Spinal cord (tissue), 10 donors: ENCODE measurements around the gene ZNF512B. TPM values are rescaled to one million over a fixed set of nuclear protein-coding genes. Genes with fewer than 3 reads are reported as not detected.
"Not testable (repeated sequence)": the region's sequence is repeated elsewhere in the genome, so short reads cannot be mapped to it uniquely, and the experiment has no call there.

Experiments used
- DNase-seq, 6 donors: peaks; one replicate each; pipeline versions ENCODE4 v3.0.0 to v3.0.0-alpha.2; 2013 to 2015; ENCODE audit warnings: low spot score in 6 of 6, low read depth in 4 of 6
- H3K27ac ChIP-seq: one replicate; pipeline ENCODE4 v1.5.1; 2013; ENCODE audit warnings: low read depth, low read length, control low read depth
- H3K27me3 ChIP-seq: one replicate; pipeline ENCODE4 v1.6.1; 2013; ENCODE audit warnings: low read length; ENCODE audit not compliant: control insufficient read depth, insufficient read depth
- H3K36me3 ChIP-seq: one replicate; pipeline ENCODE4 v1.6.1; 2013; ENCODE audit warnings: low read length; ENCODE audit not compliant: control insufficient read depth, insufficient read depth
- H3K4me1 ChIP-seq: one replicate; pipeline ENCODE4 v1.6.1; 2013; ENCODE audit warnings: low read length; ENCODE audit not compliant: control insufficient read depth, insufficient read depth
- H3K4me3 ChIP-seq: one replicate; pipeline ENCODE4 v1.5.1; 2013; ENCODE audit warnings: low read depth, low read length, control low read depth
- H3K9me3 ChIP-seq: one replicate; pipeline ENCODE4 v1.6.1; 2013; ENCODE audit warnings: low read length; ENCODE audit not compliant: control insufficient read depth, insufficient read depth
- WGBS: methylation state at CpG from one replicate; pipeline ENCODE4 v1.1.5; 2013; ENCODE audit warnings: missing lambda C conversion rate; ENCODE audit not compliant: insufficient coverage; 5-methylcytosine and 5-hydroxymethylcytosine counted together
- long read RNA-seq, 4 donors: transcript quantifications; one replicate each; lab custom pipeline, GENCODE V29; 2026
- polyA plus RNA-seq, 2 donors: library from polyadenylated mRNA; unstranded; fragments of 120-200 nt; gene quantifications; one replicate each; pipeline ENCODE4 v1.2.1, GENCODE V29; 2013; ENCODE audit not compliant: insufficient read length in 2 of 2
- total RNA-seq, 2 donors: library from RNA; depleted of rRNA in 1 of 2; stranded (reverse); fragments of 120-200 nt in 1 of 2; fragments of >200 nt in 1 of 2; gene quantifications; one replicate each; pipeline versions ENCODE4 v1.2.3 to v1.2.4, GENCODE V29; 2013 to 2014
- donor health status: healthy.

The ZNF512B gene
- total RNA-seq (10 to 100 TPM; 10.6 to 24.2 TPM), polyA plus RNA-seq (10 to 100 TPM; 43.7 to 44.7 TPM)
- long read RNA-seq, donor 1, full-length matches to known transcripts = 3 of 3 reads
- long read RNA-seq, donor 1, partial matches to known transcripts = 0 of 3 reads
- long read RNA-seq, donor 1, other reads (novel, unspliced or antisense) = 0 of 3 reads
- long read RNA-seq, donor 2, full-length matches to known transcripts = 2 of 2 reads
- long read RNA-seq, donor 2, partial matches to known transcripts = 0 of 2 reads
- long read RNA-seq, donor 2, other reads (novel, unspliced or antisense) = 0 of 2 reads
- long read RNA-seq, donor 3, full-length matches to known transcripts = 2 of 121 reads
- long read RNA-seq, donor 3, partial matches to known transcripts = 111 of 121 reads
- long read RNA-seq, donor 3, other reads (novel, unspliced or antisense) = 8 of 121 reads
- long read RNA-seq, donor 4, full-length matches to known transcripts = 2 of 2 reads
- long read RNA-seq, donor 4, partial matches to known transcripts = 0 of 2 reads
- long read RNA-seq, donor 4, other reads (novel, unspliced or antisense) = 0 of 2 reads

- Histone ChIP-seq H3K27me3 (no peaks in the 10 kb centered on the region), H3K36me3 (peaks cover 56% of the 10 kb centered on the region), H3K27ac (peak within 1 kb of the TSS; percentile 25), H3K4me1 (peaks cover 47% of the 10 kb centered on the region), H3K9me3 (no peaks in the 10 kb centered on the region), H3K4me3 (peak within 1 kb of the TSS; percentile 74)
- WGBS = 2% methylated on average over 32 of the region's 73 CpGs
- DNase-seq = peak in 2 of 6 donors; percentile 93 to 94
Observed at GRCh38 chr20:63969838-63970713, at the start of gene ZNF512B. Gene ZNF512B, minus strand, starts transcription at chr20:63969930. Its CDS starts 1,980 bp downstream, at chr20:63967950.

DNA sequence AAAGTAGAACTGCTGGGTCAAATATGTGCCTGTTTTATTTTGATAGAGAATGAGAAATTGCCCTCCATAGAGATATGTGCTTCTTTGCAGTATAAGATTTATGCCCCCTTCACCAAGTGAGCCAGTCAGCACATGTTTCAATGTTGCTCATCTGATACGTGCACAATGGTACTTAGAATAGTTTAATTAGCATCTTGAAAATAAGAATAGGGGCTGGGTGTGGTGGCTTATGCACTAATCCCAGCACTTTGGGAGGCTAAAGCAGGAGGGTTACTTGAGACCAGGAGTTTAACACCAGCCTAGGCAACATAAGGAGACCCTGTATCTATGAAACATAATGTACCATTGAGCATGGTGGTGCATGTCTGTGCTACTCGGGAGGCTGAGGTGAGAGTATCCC lies 45.9 kb upstream of the ZNF512B start:
- peaks cover 80% of the 10 kb centered on the region for H3K36me3 ChIP-seq
- H3K4me1 ChIP-seq = no peaks in the 10 kb centered on the region
- 100% methylated on average over 1 of the region's 2 CpGs for WGBS
- H3K9me3 ChIP-seq = no peaks in the 10 kb centered on the region
- DNase-seq = no peak
- H3K4me3 ChIP-seq = no peak overlapping the region
- no peak overlapping the region for H3K27ac ChIP-seq
- H3K27me3 ChIP-seq = no peaks in the 10 kb centered on the region

GRCh38 chr20:64012385-64013154 lies 42.8 kb upstream of the ZNF512B start:
- peaks cover 80% of the 10 kb centered on the region for H3K36me3 ChIP-seq
- H3K9me3 ChIP-seq, H3K4me1 ChIP-seq, H3K27ac ChIP-seq, H3K27me3 ChIP-seq, H3K4me3 ChIP-seq, DNase-seq: not testable (repeated sequence)
- WGBS = no CpG with 5 or more reads among the region's 20 CpGs

GRCh38 chr20:64011366-64011779 lies 41.6 kb upstream of the ZNF512B start:
- Histone ChIP-seq H3K36me3 (peaks cover 81% of the 10 kb centered on the region), H3K27ac (no peak overlapping the region), H3K4me3 (no peak overlapping the region), H3K27me3 (no peaks in the 10 kb centered on the region), H3K9me3 (no peaks in the 10 kb centered on the region), H3K4me1 (no peaks in the 10 kb centered on the region)
- no peak for DNase-seq
- 96% methylated on average over 16 of the region's 16 CpGs for WGBS

DNA sequence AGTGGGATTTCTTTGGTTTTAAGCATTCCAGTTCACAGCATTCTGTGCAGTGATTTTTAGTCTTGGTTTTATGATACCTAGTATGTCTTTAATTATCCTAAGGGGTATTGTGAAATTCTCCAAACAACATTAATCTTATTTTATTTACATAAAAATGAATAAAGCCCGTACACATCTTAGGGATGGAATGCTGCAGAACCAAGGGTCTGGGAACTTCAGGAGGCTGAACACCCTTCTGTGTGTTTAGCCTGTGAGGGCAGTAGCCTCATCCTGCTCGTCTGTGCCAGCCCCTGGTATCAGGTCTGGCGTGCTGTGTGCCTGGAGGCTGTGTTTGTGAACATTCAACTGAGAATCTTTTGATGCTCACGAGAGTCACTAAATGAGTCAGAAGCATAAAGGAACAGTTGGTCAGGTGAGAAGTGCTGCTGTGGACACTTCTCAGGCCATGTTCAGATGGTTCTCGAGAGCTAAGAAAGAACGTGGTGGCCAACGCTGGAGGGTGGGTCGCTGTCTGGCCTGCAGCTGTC lies 41.0 kb upstream of the ZNF512B start:
- 90% methylated on average over 7 of the region's 8 CpGs for WGBS
- no peak for DNase-seq
- Histone ChIP-seq H3K36me3 (peaks cover 81% of the 10 kb centered on the region), H3K27me3 (no peaks in the 10 kb centered on the region), H3K4me3 (no peak overlapping the region), H3K4me1 (no peaks in the 10 kb centered on the region), H3K27ac (no peak overlapping the region), H3K9me3 (no peaks in the 10 kb centered on the region)

- Histone ChIP-seq H3K27me3 (no peaks in the 10 kb centered on the region), H3K27ac (no peak overlapping the region), H3K9me3 (no peaks in the 10 kb centered on the region), H3K4me3 (no peak overlapping the region), H3K4me1 (no peaks in the 10 kb centered on the region), H3K36me3 (peaks cover 79% of the 10 kb centered on the region)
- no peak for DNase-seq
- WGBS = 95% methylated on average over 11 of the region's 13 CpGs
Observed at GRCh38 chr20:64009811-64010387, 40.2 kb upstream of the ZNF512B start.

GRCh38 chr20:64006902-64007301 lies 37.2 kb upstream of the ZNF512B start:
- H3K4me3 ChIP-seq = no peak overlapping the region
- no peak for DNase-seq
- no peaks in the 10 kb centered on the region for H3K27me3 ChIP-seq
- H3K4me1 ChIP-seq = no peaks in the 10 kb centered on the region
- 90% methylated on average over 2 of the region's 3 CpGs for WGBS
- peaks cover 80% of the 10 kb centered on the region for H3K36me3 ChIP-seq
- no peaks in the 10 kb centered on the region for H3K9me3 ChIP-seq
- no peak overlapping the region for H3K27ac ChIP-seq

DNA sequence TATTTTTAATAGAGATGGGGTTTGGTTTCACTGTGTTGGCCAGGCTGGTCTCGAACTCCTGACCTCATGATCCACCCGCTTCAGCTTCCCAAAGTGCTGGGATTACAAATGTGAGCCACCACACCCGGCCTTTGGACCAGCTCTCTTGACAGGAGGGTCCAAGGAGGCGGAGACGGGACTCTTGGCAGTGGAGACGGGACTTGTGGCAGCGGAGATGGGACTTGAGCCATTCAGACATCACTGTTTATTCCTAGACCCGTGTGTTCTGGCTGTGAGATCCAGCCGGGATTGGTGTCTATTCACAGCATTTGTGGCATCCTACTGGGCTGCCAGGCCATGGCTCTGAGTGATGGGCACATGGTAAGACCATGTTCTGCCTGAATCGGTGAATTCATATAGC lies 36.8 kb upstream of the ZNF512B start:
- Histone ChIP-seq H3K27ac (no peak overlapping the region), H3K9me3 (no peaks in the 10 kb centered on the region), H3K4me3 (no peak overlapping the region), H3K27me3 (no peaks in the 10 kb centered on the region), H3K36me3 (peaks cover 83% of the 10 kb centered on the region), H3K4me1 (no peaks in the 10 kb centered on the region)
- no peak for DNase-seq
- 85% methylated on average over 10 of the region's 10 CpGs for WGBS
